HG03575 (cell line): ENCODE results near the gene CD2.

ENCODE experiments used
- ATAC-seq: cut with Tn5 transposase; IDR thresholded peaks from one replicate; pipeline ENCODE4 v1.9.1; 2021; ENCODE audit not compliant: unreplicated experiment, insufficient number of reproducible peaks, low FRiP score; ENCODE audit errors: extremely low read depth

CD2 gene

DNA sequence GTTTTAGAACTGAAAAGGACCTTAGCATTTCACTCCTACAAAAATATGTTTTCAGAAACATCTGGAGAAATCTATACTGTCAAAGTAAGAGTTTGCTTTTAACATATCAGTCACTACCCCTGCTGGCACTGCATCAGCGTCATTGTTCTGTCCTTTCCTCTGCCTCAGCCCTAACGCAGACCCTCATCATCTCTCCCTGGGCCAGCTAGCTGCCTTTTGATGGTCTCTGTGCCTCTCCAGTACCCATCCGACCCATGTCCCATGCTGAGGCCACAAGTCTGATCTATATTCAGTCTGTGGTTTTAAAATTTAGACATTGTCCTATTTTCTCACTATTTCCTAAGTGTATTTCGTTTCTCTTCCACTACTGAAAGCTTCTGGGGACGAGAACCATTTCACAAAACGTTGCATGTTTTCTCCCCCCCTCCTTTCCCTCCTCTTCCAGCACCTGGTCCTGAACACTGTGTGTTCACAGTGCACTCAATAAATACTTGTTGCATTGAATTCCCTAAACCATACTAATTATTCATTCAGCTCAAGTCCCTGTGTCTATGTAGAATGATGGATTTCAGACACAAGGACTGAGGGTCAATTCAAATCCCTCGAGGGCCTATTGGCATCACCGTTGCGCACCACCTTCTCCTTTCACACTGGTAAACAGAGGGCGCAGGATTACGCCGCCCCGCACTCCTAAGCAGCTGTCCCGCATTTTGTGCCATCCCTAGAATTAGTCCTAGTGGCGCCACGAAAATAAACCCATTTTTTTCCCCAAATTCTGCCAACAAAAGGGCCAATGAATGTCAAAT is 53.4 kb downstream of the CD2 start:
- ATAC-seq: no peak

DNA sequence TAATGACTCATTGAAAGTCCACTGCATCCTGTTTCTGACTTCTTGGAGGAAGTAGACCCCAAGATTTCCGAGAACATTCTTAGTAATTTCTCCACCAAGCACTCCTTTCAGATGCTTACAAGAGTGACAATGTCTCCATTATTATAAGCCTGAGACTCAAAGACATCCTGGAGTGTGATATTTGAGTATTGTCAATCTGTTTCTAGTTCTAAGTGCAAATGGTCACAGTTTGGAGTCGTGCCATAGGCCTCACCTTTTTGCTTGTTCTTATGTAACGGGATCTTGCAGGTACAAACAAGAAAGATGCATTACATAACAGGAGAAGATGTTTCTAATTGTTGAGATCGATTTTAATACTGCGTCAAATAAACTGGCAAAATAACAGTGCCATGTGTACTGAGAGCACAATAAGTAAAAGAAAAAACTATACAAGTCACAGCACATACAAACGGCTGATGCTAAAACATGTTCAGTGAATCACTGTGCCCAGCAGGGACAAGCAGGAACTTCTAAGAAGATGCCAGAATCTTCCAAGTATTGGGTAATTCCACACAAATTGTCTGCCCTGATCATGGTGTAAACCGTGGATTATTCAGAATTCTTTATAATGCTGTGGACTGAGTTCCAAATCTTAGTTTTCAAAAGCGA is 54.1 kb downstream of the CD2 start:
- no peak for ATAC-seq

DNA sequence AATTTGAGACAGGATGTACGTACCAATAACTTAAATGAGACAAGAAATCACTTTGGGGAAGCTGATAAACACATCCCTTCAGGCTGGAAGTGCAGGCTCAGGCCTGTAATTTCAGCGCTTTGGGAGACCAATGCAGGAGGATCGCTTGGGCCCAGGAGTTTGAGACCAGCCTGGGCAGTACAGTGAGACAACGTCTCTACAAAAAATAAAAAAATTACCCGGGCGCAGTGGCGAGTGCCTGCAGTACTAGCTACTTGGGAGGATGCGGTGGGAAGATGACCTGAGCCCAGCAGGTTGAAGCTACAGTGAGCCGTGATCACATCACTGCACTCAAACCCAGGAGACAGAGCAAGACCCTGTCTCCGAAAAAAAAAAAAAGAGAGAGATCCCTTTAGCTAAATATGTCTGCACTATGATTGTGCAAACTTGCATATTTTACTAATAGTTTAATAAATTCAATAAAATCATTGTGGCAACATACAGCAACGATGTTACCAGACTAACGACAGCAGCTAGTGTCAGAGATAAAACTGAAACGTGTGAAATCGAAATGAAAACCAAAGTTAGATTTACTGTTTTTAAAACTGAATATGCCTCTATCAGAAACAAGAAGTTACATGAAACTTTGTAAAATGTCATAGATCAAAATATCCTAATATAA is 54.7 kb downstream of the CD2 start:
- ATAC-seq: no peak

DNA sequence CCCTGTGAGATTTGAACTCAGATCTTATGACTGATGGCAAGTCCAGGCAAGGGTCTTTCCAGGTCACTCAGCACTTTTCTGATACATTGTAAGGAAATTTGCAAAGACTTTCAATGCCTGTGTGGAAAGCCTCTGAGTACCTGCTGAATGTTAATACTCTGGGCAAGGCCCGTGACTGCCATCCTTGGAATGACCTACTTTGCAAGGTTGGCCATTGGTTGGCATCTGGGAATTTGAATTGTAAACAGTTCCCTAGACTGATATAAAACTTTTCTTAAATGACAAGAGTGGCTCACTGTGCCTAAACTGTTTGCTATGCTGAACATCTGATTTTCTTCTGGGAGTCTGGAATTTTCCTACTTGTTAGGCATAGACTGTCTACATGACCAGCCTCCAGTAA is 57.1 kb downstream of the CD2 start:
- ATAC-seq: no peak

DNA sequence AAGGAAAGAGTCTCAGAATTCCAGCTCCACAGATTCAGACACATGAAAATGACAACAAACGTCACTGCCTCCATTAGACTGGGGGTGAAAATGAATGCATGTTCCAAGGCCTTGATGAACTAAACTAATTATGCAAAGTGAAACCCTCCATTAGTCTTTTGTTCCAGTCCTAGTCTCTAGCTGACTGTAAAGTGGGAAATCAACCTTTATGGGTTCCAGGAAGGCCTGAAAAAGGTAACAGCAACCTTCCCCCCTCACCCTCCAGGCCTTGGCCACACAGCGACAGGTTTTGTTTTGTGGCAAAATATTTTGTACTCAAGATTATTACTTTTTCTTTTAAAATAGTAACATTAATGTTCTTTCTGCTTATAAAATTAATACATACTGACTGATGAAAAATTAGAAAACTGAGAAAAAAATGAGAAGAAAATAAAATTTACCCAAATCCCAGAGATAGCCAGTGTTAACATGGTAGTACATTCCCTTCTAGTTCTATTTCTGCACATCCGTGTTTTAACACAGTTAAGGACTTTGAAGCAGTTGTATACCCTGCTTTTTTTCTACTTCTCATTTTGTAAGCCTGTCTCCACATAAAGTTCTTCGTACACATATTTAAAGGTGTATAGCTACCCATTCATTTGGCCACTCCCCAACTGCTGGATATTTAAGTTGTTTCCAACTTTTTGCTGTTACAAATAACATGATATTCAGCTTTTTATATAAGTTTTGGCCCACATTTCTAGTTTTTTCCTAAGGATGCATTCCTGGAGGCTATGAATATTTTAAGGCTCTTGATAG is 60.9 kb downstream of the CD2 start:
- no peak for ATAC-seq

DNA sequence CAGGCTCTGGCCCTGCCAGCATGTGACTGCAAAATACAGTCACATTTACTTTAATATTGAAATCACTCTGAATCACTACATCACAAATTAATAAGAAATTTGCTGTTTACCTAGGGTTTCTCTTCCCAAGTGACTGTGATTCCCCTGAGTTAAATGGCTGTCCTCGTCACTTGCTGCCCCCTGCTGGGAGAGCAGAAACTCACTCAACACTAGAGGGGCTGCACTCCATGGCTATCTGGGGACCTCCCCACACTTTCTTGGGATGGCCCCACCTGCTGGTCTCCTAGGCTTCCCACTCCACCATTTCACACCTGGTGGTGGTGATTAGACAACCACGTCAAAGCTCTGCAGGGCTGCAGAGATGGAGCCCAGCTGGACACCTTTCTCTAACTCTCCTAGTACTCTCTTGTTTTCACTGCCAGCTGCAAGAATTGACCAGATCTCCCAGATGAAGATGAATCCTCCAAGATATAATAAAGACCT is 63.4 kb downstream of the CD2 start:
- no peak for ATAC-seq
